MV-4-11 (cell line): ENCODE measurements around the gene DPP3.

Source experiments
- DNase-seq: peaks from one replicate; lab custom pipeline; 2025; lab: John Stamatoyannopoulos, UW

DPP3 gene

DNA sequence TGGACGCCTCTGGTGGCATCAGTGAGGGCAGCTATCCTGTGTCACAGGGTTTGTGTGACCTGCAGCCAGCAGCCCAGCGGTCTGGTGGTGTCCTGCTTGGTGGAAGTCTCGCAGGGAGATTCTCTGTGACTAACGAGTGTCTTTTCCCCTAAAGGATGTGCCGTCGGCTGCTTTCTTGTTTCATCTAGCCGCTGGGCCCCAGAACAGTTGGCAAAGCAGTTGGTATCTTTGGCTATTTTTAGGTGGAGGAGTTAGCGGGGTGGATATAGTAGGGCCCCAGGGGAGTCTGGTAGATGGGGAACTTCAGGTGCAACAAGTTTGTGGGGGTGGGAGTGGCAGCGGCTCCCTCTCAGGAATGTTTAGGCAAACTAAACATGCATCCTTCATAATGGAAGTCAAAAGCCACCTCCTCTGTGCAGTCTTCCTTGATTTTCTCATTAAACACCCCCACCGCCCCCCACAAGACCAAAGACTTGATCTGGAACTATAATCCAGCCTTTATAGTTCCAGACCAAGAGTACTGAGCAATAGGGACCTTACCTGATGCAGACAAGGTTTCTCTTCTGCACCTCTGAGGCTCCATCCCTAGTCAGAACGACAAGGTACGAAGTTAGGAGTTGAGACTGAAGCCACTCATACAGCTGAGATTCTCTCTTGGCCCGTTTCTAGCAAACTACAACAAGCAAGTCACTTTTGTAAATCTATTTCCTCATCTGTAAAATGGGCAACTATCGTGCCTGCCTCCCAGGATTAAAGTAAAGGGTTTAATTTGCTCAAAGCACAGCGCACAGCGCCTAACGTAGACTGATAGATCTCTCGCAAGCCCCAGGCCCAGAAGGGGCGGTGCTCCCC is 14.6 kb upstream of the DPP3 start:
- peak; percentile 51 for DNase-seq

DNA sequence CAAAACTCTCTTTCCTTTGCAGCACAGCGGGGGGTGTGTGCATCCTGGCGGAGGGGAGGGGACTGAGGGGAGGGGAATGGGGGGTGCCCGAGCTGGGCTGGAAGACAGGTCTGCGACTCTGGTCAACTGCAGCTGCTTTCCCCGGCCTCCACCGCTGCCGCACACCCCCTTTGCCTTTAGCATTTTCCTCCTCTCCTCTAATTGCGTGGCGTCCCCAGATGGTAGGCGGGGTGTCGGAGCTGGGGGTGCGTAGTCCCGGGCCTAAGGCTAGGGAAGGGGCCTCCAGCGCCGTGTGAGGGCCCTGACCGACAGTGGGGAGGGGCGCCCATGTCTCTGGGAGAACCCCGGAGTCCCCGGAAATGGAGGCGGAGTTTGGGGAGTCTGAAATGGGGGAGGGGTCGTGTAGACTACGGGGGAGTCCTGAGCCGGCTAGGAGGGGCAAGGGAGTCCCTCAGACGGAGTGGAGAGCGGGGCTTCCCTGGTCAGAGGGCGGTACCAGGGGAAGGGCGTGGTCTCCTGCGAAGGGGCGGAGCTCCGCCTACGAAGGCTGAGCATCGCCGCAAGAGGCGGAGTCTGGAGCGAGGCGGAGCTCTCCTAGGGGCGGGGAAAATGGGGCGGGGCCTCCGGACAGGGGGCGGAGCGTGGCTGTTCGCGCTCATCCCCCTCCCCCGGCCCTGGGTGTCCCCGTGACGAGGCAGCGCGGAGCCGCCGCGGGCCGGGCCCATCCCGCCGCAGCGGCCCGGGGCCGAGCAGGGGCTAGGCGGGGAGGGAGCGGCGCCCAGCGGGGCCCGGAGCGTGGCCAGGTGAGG is 13.8 kb upstream of the DPP3 start, which contains the start of gene PELI3:
Gene PELI3 (plus strand): TSS at position 681 of the 809 bp plus-strand sequence. CDS start 1,224 bp downstream, outside the sequence.
- peak; percentile 80 for DNase-seq

DNA sequence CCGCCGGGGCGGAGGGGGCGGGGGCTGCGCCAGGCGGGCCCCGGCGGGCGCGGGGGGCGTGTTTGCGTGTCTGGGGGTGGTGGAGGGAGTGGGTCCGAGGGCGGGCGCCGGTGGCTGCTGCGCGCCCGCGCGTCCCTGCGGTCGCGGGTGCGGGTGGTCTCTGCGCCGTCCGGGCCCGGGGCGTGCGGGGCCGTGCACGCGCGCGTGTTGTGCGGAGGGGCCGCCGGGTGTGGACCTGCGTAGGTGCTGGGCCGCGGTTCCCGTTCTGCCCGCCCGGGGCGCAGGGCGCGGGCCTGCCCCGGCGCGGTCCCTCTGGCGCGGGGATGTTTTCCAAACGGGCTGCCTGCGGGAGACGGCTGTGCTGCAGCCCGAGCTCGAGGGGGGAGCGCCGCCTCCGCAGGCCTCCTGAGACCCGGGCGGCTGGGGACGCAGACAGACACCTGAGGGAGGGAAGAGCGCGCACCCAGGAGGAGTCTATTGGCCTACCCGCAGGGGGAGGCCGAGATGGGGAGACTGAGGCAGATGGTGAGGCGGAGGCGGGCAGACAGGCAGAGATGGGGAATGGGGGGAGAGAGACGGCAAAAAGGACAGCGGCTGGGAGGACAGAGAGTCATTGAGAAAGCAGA is 13.1 kb upstream of the DPP3 start:
- DNase-seq = no peak

DNA sequence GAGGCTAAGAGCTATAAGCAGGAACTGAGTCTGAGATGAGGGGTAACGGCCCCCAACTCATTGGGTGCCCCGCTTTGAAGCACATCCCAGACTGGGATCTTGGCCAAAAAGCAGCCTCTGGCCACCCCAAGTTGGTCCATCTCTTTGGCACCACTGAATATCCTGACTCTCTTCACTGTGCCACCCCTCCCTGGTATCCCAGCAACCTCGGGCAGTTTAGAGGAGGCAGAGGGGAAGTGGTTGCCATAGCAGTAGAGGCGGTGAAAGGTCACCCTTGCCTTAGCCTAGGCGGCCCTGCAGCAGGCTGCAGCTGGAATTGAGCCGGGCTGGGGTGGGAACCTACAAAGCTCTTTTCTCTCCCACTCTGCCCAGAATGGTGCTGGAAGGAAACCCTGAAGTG is 12.5 kb upstream of the DPP3 start:
- DNase-seq = peak; percentile 88

DNA sequence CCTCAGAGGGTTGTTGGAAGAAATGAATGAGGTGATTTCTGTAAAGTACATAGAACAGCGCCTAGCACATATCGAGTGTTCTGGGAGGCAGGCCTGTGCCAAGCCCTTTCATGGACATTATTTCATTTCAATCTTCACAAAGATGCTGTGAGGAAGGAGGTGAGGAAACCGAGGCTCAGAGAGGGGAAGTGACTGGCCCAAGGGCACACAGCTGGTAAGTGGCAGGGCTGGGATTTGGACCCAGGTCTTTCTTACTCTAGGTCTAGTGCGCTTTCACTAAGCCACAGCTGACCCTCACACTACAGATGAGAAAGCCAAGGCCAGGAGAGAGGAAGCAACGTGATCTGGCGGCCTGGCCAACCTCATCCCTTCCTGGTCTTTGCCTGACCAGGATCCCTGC is 11.5 kb upstream of the DPP3 start:
- DNase-seq = no peak

DNA sequence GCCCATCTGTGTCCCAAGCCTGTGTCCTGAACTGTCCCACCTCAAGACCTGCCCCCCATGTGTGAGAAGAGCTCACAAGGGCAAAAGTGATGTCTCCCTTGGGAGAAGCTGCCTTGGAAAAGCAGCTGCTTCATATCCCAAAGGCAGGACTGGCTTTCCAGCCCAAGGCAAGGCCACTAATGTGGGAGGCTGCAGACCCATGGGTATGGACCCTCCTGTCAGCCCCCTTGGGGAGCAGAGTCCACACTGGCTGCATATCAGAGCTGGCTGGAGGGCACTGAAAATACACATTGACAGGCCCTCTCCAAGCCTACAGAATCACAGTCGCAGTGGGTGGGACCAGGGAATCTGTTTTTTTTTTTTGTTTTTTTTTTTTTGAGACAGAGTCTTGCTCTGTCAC is 10.8 kb upstream of the DPP3 start:
- no peak for DNase-seq

DNA sequence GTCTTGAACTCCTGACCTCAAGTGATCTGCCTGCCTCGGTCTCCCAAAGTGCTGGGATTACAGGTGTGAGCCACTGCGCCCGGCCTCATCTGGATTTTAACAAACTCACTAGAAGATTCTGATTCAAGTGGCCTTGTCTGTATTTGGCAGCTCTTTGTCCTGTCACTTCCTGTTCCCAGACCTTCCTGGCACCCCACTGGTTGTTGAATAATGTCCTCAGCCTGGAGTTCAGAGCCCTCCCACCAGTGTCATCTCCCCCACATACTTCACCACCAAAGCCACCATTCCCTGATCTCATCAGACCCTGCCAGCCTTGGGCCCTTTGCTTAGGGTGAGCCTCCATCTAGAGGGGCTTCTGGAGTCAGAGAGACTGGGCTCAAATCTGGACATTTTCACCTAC is 10.2 kb upstream of the DPP3 start:
- DNase-seq = peak; percentile 28

DNA sequence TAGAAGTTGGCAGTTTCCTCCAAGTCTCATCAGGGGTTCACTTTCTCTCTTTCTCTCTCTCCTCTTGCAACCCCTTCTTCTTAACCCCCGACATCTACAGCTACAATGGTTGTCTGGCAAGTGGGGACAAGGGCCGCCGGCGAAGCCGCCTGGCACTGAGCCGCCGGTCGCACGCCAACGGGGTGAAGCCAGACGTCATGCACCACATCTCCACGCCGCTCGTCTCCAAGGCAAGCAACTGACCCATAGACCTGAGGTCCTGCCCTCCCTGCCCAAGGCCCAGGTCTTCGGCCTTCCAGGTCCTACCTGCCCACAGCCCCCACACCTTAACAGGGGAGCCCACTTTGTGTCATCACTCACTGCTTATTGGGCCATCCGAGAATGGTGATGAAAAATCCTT is 9.1 kb upstream of the DPP3 start:
- no peak for DNase-seq

DNA sequence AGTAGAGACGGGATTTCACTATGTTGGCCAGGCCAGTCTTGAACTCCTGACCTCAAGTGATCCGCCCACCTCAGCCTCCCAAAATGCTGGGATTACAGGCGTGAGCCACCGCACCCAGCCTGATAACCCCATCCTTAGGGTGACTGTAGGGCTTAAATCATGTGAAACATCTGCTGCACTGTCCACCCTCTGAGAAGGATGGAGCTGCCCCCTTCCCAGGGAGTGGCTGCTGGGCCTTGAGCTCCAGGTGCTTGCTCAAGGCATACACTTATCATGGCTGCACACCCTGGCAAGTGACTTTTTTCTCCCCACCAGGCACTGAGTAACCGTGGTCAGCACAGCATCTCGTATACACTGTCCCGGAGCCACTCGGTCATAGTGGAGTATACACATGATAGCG is 8.2 kb upstream of the DPP3 start:
- DNase-seq = no peak

DNA sequence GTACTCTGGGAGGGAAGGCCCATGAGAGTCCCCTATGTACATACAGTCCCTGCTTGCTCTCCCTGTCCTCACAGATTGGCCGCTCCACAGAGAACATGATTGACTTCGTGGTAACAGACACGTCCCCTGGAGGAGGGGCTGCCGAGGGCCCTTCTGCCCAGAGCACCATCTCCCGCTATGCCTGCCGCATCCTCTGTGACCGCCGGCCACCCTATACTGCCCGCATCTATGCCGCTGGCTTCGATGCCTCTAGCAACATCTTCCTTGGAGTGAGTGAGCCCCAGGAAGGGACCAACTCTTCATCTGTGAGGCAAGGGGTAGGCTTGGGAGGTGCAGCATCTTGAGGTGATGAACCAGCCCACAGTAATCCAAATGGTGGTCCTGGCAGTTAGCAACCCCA is 7.1 kb upstream of the DPP3 start:
- DNase-seq = no peak

DNA sequence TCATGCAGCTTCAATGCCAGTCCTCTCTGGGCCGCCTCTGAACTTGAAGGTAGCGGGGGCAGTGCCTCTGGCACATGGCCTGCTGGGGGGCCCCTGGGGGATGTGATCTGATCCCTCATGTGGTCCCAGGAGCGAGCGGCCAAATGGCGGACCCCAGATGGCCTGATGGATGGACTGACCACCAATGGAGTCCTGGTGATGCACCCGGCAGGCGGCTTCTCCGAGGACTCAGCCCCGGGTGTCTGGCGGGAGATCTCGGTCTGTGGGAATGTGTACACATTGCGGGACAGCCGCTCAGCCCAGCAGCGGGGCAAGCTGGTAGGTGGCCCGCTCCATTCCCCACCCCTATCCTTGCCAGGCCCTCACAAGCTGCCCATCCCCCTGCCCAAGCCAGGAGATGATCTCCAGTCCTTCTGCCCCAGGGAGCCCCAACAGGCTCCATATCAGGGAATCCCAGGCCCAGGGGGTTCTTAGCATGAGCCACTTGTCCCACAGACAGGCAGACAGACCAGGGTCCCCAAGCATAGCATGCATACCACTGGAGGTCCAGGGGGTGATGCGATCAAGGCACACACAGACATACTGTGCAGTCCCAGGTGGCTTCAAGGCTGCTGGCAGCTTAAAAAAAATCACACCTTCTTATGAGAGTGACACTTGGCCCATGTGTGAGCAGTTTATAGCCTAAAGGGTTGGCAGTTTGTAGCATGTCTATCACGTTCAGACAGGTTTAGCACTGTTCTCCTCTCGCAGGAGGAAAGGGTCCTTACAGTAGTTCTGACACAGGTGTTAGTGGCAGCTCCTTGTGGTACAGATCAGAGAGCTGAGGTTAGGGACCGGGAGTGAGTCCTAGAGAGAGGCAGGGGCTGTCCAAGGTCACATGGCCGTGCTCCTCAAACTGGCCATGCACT is 6.4 kb upstream of the DPP3 start:
- no peak for DNase-seq

DNA sequence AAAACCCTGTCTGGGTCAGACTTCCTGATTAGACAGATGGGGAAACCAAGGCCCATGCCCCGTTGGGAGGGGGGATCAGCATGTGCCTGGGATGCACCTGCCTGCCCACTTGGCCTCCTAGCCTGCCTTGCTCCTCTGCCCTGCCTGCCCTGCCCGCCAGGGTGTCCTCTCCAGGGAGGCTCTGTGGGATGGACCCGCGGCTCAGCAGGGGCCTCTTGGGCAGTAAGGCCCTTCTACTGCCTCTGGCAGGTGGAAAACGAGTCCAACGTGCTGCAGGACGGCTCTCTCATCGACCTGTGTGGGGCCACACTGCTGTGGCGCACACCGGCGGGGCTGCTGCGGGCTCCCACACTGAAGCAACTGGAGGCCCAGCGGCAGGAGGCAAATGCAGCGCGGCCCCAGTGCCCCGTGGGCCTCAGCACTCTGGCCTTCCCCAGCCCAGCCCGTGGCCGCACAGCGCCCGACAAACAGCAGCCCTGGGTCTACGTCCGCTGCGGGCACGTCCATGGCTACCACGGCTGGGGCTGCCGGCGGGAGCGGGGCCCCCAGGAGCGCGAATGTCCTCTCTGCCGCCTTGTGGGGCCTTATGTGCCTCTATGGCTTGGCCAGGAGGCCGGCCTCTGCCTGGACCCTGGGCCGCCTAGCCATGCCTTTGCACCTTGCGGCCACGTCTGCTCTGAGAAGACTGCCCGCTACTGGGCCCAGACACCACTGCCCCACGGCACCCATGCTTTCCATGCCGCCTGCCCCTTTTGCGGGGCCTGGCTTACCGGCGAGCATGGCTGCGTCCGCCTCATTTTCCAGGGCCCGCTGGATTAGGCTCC is 4.7 kb upstream of the DPP3 start:
- no peak for DNase-seq

DNA sequence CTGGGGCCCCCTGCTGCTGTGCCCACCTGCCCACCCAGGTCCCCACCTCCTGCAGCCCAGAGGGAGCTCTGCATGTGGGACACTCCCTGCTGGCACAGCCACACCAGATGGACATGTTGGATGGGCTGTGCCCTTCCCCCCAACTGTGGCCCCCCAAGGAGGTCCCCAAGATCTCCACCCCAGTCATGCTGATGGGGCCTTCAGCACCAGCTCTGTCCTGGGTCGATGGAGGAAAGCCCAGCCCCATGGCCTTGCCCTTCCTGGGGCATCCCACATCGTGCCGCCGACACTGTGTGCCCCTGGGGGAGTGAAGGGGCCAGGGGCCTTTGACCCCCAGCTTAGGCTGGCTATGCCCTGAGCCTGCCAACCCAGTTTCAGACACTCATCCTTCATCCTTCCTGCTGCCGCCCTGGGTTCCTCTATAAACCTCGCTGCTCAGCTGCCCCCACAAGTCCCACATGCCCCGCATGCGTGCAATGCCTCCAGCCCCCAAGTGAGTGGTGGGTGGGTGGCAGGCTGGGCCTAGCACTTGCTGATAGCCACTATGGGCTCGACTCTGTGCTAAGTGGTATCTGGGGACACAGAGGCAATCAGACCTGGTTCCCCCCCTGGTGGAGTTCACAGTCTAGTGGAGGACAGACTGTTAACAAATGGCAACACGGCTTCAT is 3.9 kb upstream of the DPP3 start:
- no peak for DNase-seq

DNA sequence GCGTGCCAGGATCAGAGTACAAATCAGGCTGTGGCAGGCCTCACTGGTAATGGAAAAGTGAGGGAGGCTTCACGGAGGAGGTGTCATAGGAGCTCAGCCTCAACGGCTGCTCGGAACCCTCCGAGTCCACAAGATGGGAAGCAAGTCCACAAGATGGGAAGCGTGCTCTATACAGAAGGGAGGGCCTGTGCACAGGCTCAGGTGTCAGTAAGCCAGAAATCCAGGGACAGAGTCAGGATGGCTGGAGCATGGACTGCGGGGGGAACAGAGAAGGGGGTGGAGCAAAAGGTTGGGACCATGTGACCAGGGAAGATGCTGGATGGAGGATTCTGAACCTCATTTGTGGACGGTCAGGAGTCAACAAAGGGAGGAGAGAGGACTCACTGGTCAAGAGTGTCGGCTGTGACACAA is 3.4 kb upstream of the DPP3 start:
- no peak for DNase-seq

DNA sequence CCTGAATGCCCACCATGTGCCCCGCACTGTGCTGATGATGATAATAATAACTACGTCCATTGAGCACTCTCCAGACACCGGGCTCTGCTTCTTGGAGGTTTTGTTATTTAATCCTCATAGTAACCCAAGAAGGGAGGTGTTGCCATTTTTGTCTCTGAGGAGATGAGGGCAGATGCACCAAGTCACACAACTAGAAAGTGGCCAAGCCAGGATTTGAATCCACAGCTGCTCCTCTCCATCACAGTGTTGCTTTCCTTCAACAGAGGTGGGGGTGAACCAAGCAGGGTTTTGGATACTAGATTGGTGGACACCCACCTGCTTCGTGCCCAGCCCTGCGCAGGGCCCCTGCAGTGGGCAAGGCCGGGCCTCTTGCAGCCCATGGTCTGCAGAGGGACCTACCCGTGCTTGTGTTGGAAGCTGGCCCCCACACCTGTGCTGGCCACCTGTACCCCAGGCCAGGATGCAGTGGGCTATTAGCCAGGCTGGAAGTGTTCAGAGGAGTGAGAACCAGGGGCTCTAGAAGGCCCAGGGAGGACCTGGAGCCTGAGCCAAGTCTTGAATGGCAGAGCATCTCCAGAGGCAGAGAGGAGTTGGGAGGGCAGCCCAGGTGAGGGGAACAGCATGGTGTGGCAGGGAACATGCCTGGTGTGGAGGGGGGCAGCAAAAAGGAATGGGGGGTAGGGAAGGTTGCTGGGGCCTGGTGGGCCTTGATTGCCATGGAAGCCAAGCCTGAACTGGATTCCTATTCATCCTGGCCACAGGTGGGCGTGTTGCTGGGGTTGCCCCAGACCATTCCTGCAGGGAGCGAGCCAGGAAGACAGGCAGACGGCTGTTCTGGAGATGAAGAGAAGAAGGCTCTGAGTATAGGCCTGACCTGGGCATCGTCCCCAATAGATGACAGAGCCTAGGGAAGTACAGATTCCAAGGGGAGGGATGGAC is 2.7 kb upstream of the DPP3 start:
- DNase-seq = no peak

DNA sequence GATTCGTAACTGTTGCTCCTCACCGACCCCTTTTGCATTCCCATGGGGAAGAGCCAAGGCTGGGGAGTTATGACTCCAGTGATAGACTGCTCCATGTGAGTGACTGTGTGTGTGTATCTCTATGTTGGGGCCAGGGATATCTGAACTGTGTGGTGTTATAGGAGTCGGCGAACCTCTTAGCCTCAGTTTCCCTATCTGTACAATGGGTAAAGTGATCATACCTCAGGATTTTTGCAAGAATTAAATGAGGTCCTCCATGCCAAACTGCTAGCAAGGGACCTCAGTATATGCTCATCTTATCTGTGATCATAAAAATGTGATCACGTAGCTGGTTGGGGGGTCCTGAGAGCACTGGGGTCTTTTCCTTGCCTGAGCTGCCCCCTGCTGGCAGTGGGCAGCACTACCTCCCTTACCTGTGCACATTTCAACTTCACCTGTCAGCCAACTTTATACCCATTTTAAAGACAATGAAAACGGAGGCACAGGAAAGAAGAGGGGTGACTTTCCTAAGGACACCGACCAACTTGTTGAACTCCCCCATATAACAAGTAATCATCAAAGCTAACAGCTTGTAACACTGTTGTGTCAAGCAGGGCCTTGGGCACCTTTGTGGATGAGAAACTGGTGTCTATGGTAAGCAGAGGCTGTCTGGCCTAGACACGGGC is 1.4 kb upstream of the DPP3 start:
- DNase-seq = no peak

DNA sequence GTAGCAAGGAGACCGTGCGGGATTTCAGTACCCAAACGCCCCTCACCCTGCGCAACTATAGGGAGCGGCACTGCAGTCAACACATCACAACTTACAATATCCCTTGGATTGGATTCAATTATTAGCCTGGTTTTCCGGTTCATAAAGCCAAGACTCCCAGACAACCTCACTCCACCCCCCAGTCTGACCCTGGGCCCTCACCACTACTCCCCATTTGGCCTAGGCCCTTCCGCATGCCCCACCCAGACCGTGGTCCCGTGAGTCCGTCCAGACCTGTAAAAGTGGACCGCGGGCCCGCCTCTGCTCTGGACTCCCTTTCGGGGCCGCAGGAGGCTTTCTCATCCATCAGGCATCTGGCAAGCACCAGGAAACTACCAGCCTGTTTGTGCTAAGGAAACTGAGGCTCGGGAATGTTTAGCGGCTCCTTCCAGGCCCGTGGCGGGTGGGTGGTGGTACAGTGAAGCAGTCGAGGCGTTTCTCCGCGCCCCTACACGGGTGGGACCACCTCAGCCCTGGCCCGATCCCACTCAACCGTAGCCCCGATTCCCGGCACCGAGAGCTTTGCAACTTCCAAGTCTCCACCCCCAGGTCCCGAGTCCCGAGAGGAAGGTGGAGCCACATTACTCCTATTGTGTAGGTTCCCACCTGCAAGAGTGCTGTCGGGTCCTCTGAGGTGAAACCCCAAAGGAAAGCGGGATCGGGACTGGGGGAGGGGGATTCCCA is 679 bp upstream of the DPP3 start:
- DNase-seq = no peak
